IMR-90 (cell line): ENCODE data around the gene ILDR2.

Source experiments
- CEBPB ChIP-seq: IDR thresholded peaks from 2 replicates; pipeline ENCODE4 v1.6.1; 2012; ENCODE audit warnings: low read depth, low read length, improper control_type of control experiment
- MXI1 ChIP-seq: IDR thresholded peaks from 2 replicates; pipeline ENCODE4 v1.6.1; 2012; ENCODE audit warnings: low read depth, mild to moderate bottlenecking, low read length, moderate library complexity, borderline replicate concordance
- POLR2A ChIP-seq: IDR thresholded peaks from 2 replicates; pipeline ENCODE4 v1.6.1; 2012; ENCODE audit warnings: mild to moderate bottlenecking, low read depth, low read length
- RAD21 ChIP-seq: IDR thresholded peaks from 2 replicates; pipeline ENCODE4 v1.6.1; 2012; ENCODE audit warnings: low read length, improper control_type of control experiment
- SMC3 ChIP-seq: fragments of 150-350 bp; IDR thresholded peaks from 2 replicates; pipeline ENCODE4 v1.6.1; 2016; ENCODE audit warnings: low read depth, mild to moderate bottlenecking, antibody characterized with exemption, low read length, moderate library complexity
- TF ChIP-seq, protein P1 (sequence below): conservative IDR thresholded peaks from 2 replicates; pipeline ENCODE4 v1.5.1; 2012; ENCODE audit warnings: mild to moderate bottlenecking, low read depth, low read length, improper control_type of control experiment

DNA sequence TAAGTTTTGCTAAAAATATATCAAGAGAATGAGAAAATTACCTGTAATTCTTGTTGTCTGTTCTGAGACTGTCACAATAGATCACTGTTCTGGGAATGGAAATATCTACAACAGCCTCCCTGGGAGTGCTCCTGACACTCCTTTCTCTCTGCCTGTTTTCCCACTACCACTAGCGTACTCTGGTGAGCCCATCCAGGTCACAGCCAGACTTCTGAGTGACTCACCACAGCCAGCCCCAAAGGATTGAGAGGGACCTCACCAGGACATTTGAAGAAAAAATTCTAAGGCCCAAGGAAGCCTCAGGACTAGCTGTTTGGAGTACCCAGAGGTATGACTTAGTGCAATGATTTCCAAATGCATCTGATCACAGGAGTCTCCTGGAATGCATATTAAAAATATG is 60.3 kb downstream of the ILDR2 start:
- TF ChIP-seq, protein P1, sequence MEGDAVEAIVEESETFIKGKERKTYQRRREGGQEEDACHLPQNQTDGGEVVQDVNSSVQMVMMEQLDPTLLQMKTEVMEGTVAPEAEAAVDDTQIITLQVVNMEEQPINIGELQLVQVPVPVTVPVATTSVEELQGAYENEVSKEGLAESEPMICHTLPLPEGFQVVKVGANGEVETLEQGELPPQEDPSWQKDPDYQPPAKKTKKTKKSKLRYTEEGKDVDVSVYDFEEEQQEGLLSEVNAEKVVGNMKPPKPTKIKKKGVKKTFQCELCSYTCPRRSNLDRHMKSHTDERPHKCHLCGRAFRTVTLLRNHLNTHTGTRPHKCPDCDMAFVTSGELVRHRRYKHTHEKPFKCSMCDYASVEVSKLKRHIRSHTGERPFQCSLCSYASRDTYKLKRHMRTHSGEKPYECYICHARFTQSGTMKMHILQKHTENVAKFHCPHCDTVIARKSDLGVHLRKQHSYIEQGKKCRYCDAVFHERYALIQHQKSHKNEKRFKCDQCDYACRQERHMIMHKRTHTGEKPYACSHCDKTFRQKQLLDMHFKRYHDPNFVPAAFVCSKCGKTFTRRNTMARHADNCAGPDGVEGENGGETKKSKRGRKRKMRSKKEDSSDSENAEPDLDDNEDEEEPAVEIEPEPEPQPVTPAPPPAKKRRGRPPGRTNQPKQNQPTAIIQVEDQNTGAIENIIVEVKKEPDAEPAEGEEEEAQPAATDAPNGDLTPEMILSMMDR = no peak
- TF ChIP-seq CEBPB (no peak), MXI1 (no peak), SMC3 (no peak), POLR2A (no peak), RAD21 (no peak)
